HUES64 (cell line): ENCODE data around the gene ARHGAP10.

Experiments used
- H3K27ac ChIP-seq: 2 replicates; pipeline ENCODE4 v1.7.0; 2013; ENCODE audit warnings: low read depth, low read length, inconsistent platforms
- H3K27me3 ChIP-seq: 2 replicates; pipeline ENCODE4 v1.6.1; 2013; ENCODE audit warnings: mild to moderate bottlenecking, low read length; ENCODE audit not compliant: insufficient read depth
- H3K36me3 ChIP-seq: 2 replicates; pipeline ENCODE4 v1.6.1; 2013; ENCODE audit warnings: mild to moderate bottlenecking, low read length; ENCODE audit not compliant: insufficient read depth
- H3K4me1 ChIP-seq: 2 replicates; pipeline ENCODE4 v1.6.1; 2013; ENCODE audit warnings: mild to moderate bottlenecking, low read length, moderate library complexity; ENCODE audit not compliant: insufficient read depth
- H3K4me3 ChIP-seq: 2 replicates; pipeline ENCODE4 v1.5.1; 2013; ENCODE audit warnings: mild to moderate bottlenecking, low read length, moderate library complexity
- H3K9ac ChIP-seq: 2 replicates; pipeline ENCODE4 v1.6.1; 2013; ENCODE audit warnings: mild to moderate bottlenecking, low read depth, low read length
- H3K9me3 ChIP-seq: 2 replicates; pipeline ENCODE4 v1.6.1; 2013; ENCODE audit warnings: low read depth, low read length; ENCODE audit not compliant: insufficient read depth
- whole genome bisulfite sequencing: fragments of 150-250, 120-280 bp; methylation state at CpG from one replicate; pipeline ENCODE4 v1.1.7; 2013; ENCODE audit warnings: missing lambda C conversion rate; 5-methylcytosine and 5-hydroxymethylcytosine counted together

The ARHGAP10 gene

GRCh38 chr4:147772056-147772455 lies 40.2 kb downstream of the ARHGAP10 start:
- H3K27ac ChIP-seq: 0 out of 2 replicates have a peak overlapping the region, but pooled peaks have one; percentile 21
- H3K27me3 ChIP-seq: no peaks in the 10 kb centered on the region
- WGBS: 84% methylated on average over 8 of the region's 8 CpGs
- H3K4me3 ChIP-seq: no peak overlapping the region
- no peaks in the 10 kb centered on the region for H3K9me3 ChIP-seq
- no peaks in the 10 kb centered on the region for H3K36me3 ChIP-seq
- peaks cover 11% of the 10 kb centered on the region; the same call in 1 of the 2 replicates for H3K4me1 ChIP-seq
- H3K9ac ChIP-seq: no peak overlapping the region

GRCh38 chr4:147772459-147772969 lies 40.6 kb downstream of the ARHGAP10 start:
- WGBS: 89% methylated on average over 5 of the region's 5 CpGs
- no peak overlapping the region for H3K4me3 ChIP-seq
- peaks cover 11% of the 10 kb centered on the region; the same call in 1 of the 2 replicates for H3K4me1 ChIP-seq
- H3K27me3 ChIP-seq: no peaks in the 10 kb centered on the region
- no peak overlapping the region for H3K9ac ChIP-seq
- no peaks in the 10 kb centered on the region for H3K9me3 ChIP-seq
- H3K36me3 ChIP-seq: no peaks in the 10 kb centered on the region
- peak overlapping the region; percentile 21; the same call in 1 of the 2 replicates for H3K27ac ChIP-seq

- Histone ChIP-seq H3K27me3 (no peaks in the 10 kb centered on the region), H3K4me3 (no peak overlapping the region), H3K36me3 (no peaks in the 10 kb centered on the region), H3K9ac (no peak overlapping the region), H3K9me3 (no peaks in the 10 kb centered on the region), H3K4me1 (peaks cover 11% of the 10 kb centered on the region; the same call in 1 of the 2 replicates), H3K27ac (no peak overlapping the region)
- WGBS: 63% methylated on average over 2 of the region's 3 CpGs
These were observed 41.6 kb downstream of the ARHGAP10 start for GRCh38 chr4:147773261-147774184.

GRCh38 chr4:147776716-147777115 lies 44.8 kb downstream of the ARHGAP10 start:
- Histone ChIP-seq H3K27me3 (no peaks in the 10 kb centered on the region), H3K4me3 (no peak overlapping the region), H3K9me3 (no peaks in the 10 kb centered on the region), H3K36me3 (no peaks in the 10 kb centered on the region), H3K4me1 (peaks cover 11% of the 10 kb centered on the region; the same call in 1 of the 2 replicates), H3K27ac (no peak overlapping the region), H3K9ac (no peak overlapping the region)
- 89% methylated on average over 10 of the region's 10 CpGs for WGBS

DNA sequence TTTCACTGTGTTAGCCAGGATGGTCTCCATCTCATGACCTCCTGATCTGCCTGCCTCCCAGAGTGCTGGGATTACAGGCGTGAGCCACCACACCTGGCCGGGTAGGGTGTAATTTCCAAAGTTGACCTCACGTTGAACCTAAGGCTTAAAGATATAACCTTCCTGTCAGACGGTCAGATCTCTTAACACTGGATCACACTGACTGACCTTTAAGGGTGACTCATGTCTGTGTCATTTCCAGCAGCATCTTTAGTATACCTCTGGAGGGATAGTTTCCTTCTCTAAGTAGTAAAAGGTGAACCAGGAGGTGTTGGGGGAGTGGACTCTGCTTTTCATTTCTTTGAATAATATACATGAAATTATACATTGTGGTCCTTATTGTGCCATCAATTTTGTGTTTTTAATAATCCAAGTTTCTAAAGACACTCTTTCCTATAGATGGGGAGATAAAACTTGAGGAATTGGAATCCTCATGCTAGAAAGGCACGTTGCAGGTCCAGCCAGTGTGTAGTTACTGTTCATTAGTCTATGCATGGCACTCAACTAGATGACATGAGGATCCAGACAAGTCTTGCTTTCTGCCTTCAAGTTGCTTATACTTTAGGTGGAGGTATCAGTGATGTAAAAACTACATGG lies 45.7 kb downstream of the ARHGAP10 start:
- WGBS: 87% methylated on average over 5 of the region's 5 CpGs
- no peak overlapping the region for H3K27ac ChIP-seq
- peaks cover 5% of the 10 kb centered on the region; the same call in 1 of the 2 replicates for H3K4me1 ChIP-seq
- no peaks in the 10 kb centered on the region for H3K27me3 ChIP-seq
- H3K9ac ChIP-seq: no peak overlapping the region
- no peak overlapping the region for H3K4me3 ChIP-seq
- no peaks in the 10 kb centered on the region for H3K36me3 ChIP-seq
- H3K9me3 ChIP-seq: no peaks in the 10 kb centered on the region

DNA sequence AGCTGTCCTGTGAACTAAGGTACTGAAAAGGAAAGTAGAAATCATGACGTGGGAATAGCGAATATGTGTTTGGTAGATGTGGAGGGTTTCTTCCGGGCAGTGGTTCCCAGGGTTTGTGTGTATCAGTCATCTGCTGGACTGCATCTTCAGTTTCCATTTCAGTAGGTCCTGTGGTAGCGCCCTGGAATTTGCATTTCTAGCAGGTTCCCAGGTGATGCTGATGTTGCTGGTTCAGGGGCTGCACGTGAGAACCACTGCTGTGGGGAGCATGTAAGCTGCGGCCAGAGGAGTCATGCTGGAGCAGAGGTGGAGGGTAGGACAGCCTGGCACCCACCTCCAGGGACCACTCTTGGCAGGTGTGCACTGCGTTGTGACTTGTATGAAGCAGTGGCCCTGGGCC lies 47.1 kb downstream of the ARHGAP10 start:
- Histone ChIP-seq H3K27me3 (no peaks in the 10 kb centered on the region), H3K9ac (no peak overlapping the region), H3K36me3 (no peaks in the 10 kb centered on the region), H3K27ac (no peak overlapping the region), H3K4me3 (no peak overlapping the region), H3K9me3 (no peaks in the 10 kb centered on the region), H3K4me1 (no peaks in the 10 kb centered on the region; the same call in 1 of the 2 replicates)
- 89% methylated on average over 7 of the region's 7 CpGs for WGBS

- Histone ChIP-seq H3K9me3 (no peaks in the 10 kb centered on the region), H3K9ac (no peak overlapping the region), H3K4me3 (no peak overlapping the region), H3K27ac (no peak overlapping the region), H3K4me1 (no peaks in the 10 kb centered on the region), H3K36me3 (no peaks in the 10 kb centered on the region), H3K27me3 (no peaks in the 10 kb centered on the region)
These were observed 47.6 kb downstream of the ARHGAP10 start for GRCh38 chr4:147779451-147779850.

DNA sequence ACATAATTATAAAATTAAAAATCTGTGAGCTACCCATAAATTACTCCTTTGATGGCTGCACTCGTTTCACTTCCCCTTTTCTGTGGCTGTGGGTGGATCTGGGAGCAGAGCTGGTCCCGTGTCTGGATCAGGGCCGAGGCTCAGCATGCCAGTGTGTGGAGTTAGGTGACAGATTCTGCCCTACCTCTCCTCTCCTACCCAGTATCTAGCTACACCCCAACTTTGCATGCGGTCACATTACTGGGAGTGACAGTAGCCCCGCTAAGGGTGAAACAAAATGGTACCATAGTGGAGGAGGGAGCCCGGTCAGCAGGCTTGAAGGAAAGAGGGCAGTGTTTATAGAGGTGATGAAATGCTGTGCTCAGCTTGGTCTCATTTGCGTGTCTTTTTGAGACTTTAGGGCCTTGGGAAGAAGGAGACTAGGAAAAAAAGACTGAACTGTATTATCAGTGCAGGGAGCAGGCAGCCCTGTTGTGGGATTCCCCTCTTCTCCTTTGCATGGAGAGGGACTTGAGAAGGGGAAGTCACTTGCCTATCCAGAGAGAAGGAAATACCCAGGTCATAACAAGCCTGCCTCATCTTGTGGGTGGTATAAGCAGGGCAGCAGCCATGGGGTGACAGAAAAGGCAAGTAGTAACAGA lies 48.4 kb downstream of the ARHGAP10 start:
- Histone ChIP-seq H3K9me3 (no peaks in the 10 kb centered on the region), H3K27ac (no peak overlapping the region), H3K4me1 (no peaks in the 10 kb centered on the region), H3K27me3 (no peaks in the 10 kb centered on the region), H3K36me3 (no peaks in the 10 kb centered on the region), H3K4me3 (no peak overlapping the region), H3K9ac (no peak overlapping the region)
- WGBS: 89% methylated on average over 6 of the region's 7 CpGs

DNA sequence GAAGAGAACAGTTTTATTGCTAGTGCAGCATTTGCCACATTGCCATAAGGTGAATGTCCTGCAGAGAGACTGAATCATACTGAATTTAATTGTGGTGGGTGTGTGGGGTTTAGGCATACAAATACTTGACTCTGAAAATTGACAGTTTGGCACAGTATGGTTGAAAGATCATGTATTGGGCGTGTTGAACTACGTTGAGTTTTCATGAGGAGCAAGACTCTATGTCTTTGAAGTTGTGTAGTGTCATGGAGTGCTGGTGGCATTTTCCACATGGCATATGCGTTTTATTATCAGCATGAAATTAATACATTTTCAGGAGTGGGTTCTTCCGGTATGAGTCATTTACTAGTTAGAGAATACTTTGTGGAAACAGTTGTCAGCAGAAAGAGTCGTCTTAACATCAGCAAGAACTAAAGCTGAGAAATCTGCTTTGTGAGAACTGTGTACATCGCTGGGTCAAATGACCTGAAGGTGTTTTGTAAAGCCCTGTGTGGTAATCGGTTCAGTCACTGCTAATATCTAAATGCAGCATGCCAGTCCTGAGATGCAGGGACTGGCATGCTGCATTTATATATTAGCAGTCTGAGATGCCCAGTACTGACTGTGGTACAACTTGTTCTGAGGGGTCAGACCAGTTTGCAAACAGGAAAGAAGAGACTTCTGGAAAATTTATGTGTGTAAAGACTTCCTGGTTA lies 50.3 kb downstream of the ARHGAP10 start:
- Histone ChIP-seq H3K4me3 (no peak overlapping the region), H3K36me3 (no peaks in the 10 kb centered on the region), H3K4me1 (peaks cover 8% of the 10 kb centered on the region; the same call in 1 of the 2 replicates), H3K9me3 (no peaks in the 10 kb centered on the region), H3K27me3 (no peaks in the 10 kb centered on the region), H3K9ac (no peak overlapping the region), H3K27ac (no peak overlapping the region)
- 86% methylated on average over 7 of the region's 7 CpGs for WGBS

DNA sequence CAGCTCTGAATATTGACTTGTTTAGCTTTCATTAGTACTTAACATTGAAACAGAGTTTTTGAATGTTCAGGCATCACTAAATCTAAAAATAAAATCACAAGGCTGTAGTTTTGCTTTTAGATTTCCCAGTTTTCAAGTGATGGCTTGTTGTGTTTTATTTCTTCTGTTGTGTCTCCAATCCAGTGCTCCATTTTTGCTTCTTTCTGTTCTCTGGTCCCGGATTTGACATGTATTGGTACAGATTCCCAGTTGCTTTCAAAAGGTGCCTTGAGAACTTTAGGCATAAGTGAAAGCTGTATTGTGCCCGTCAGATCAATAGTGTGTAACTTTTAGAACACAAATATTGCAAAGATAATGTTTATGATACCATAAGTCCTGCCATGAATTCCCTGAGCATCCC lies 53.2 kb downstream of the ARHGAP10 start:
- Histone ChIP-seq H3K27ac (no peak overlapping the region), H3K36me3 (no peaks in the 10 kb centered on the region)
- 89% methylated on average over 2 of the region's 2 CpGs for WGBS

More for the DNA sequence above, 53.2 kb downstream of the ARHGAP10 start:
- H3K4me1 ChIP-seq: peaks cover 8% of the 10 kb centered on the region; the same call in 1 of the 2 replicates
- no peaks in the 10 kb centered on the region for H3K9me3 ChIP-seq
- no peak overlapping the region for H3K4me3 ChIP-seq
- H3K27me3 ChIP-seq: no peaks in the 10 kb centered on the region
- no peak overlapping the region for H3K9ac ChIP-seq
